IMR-90 (cell line): ENCODE data around the gene MEN1. TPM values are rescaled to one million over a fixed set of nuclear protein-coding genes. Genes with fewer than 3 reads are reported as not detected.

Source experiments
- ATAC-seq: fragments of 200-7000 bp; cut with Tn5 transposase; 2 replicates; pipeline ENCODE4 v1.9.1; 2020; ENCODE audit warnings: low read depth, mild to moderate bottlenecking, moderate library complexity
- BruUV-seq: library from RNA; stranded (reverse); fragments of 400-500 nt; replicated peaks from 2 replicates; lab custom pipeline; 2021; lab: Mats Ljungman, UMichigan
- CTCF ChIA-PET: fragments of 300-600 bp; formaldehyde crosslinking; extraction: SDS; loops from one replicate; lab custom pipeline; 2021; ENCODE audit warnings: antibody characterized with exemption; lab: Yijun Ruan, JAX
- POLR2A ChIA-PET: fragments of 300-600 bp; sonication (Branson Sonifier 250); formaldehyde crosslinking; loops from one replicate; lab custom pipeline; 2022; ENCODE audit warnings: antibody characterized with exemption; ENCODE audit not compliant: unreplicated experiment; lab: Charles Lee
- DNase-seq: peaks from one replicate; pipeline ENCODE4 v3.0.0; 2013
- H2AFZ ChIP-seq: replicated peaks from 2 replicates; pipeline ENCODE3; 2013; ENCODE audit warnings: low read length, mild to moderate bottlenecking; ENCODE audit not compliant: poor library complexity
- H2AK5ac ChIP-seq: 2 replicates; pipeline ENCODE4 v1.6.1; 2013; ENCODE audit warnings: low read depth, low read length, inconsistent platforms
- H2AK9ac ChIP-seq: replicated peaks from 2 replicates; pipeline ENCODE3; 2013; ENCODE audit warnings: mild to moderate bottlenecking, low read depth, low read length, moderate library complexity; ENCODE audit not compliant: poor library complexity
- H2BK120ac ChIP-seq: 2 replicates; pipeline ENCODE4 v1.6.1; 2013; ENCODE audit warnings: low read depth, low read length, inconsistent platforms
- H2BK15ac ChIP-seq: 3 replicates; pipeline ENCODE4 v1.6.1; 2013; ENCODE audit warnings: low read depth, low read length, inconsistent platforms
- H2BK20ac ChIP-seq: 2 replicates; pipeline ENCODE4 v1.6.1; 2013; ENCODE audit warnings: low read depth, mild to moderate bottlenecking, inconsistent platforms, low read length, moderate library complexity
- H2BK5ac ChIP-seq: 2 replicates; pipeline ENCODE4 v1.6.1; 2013; ENCODE audit warnings: mild to moderate bottlenecking, low read depth, low read length, inconsistent platforms; ENCODE audit not compliant: poor library complexity, severe bottlenecking
- H3K14ac ChIP-seq: replicated peaks from 2 replicates; pipeline ENCODE4 v1.6.1; 2013; ENCODE audit warnings: low read depth, low read length, inconsistent platforms
- H3K18ac ChIP-seq: 2 replicates; pipeline ENCODE4 v1.6.1; 2013; ENCODE audit warnings: low read depth, low read length, control low read depth
- H3K23ac ChIP-seq: 2 replicates; pipeline ENCODE4 v1.6.1; 2013; ENCODE audit warnings: low read depth, low read length, inconsistent platforms
- H3K27ac ChIP-seq: 2 replicates; pipeline ENCODE4 v1.5.1; 2013; ENCODE audit warnings: mild to moderate bottlenecking, control low read depth, low read length; ENCODE audit not compliant: insufficient read depth
- H3K27me3 ChIP-seq: 2 replicates; pipeline ENCODE4 v1.6.1; 2013; ENCODE audit warnings: low read length; ENCODE audit not compliant: control insufficient read depth, insufficient read depth
- H3K36me3 ChIP-seq: 2 replicates; pipeline ENCODE4 v1.6.1; 2013; ENCODE audit warnings: low read length, mixed read lengths; ENCODE audit not compliant: control insufficient read depth, insufficient read depth
- H3K4ac ChIP-seq: 2 replicates; pipeline ENCODE4 v1.6.1; 2013; ENCODE audit warnings: low read depth, low read length, inconsistent platforms
- H3K4me1 ChIP-seq: 2 replicates; pipeline ENCODE4 v1.6.1; 2013; ENCODE audit warnings: low read length, mixed read lengths; ENCODE audit not compliant: control insufficient read depth, insufficient read depth
- H3K4me2 ChIP-seq: 2 replicates; pipeline ENCODE4 v1.6.1; 2013; ENCODE audit warnings: low read depth, mild to moderate bottlenecking, control low read depth, low read length, moderate library complexity
- H3K4me3 ChIP-seq: 2 replicates; pipeline ENCODE4 v1.5.1; 2013; ENCODE audit warnings: low read depth, mild to moderate bottlenecking, control low read depth, low read length, moderate library complexity; ENCODE audit not compliant: insufficient read depth
- H3K56ac ChIP-seq: 2 replicates; pipeline ENCODE4 v1.6.1; 2013; ENCODE audit warnings: low read length, inconsistent platforms; ENCODE audit not compliant: insufficient read depth; ENCODE audit errors: extremely low read depth
- H3K79me1 ChIP-seq, 2 experiments: 2 replicates each; pipeline ENCODE4 v1.6.1; 2013; ENCODE audit warnings: low read length in 2 of 2, inconsistent platforms in 1 of 2, low read depth in 1 of 2
- H3K9ac ChIP-seq: 2 replicates; pipeline ENCODE4 v1.6.1; 2013; ENCODE audit warnings: low read depth, low read length, control low read depth
- H3K9me1 ChIP-seq: 2 replicates; pipeline ENCODE4 v1.6.1; 2013; ENCODE audit warnings: low read length, inconsistent platforms; ENCODE audit not compliant: insufficient read depth
- H3K9me3 ChIP-seq: 2 replicates; pipeline ENCODE4 v1.6.1; 2013; ENCODE audit warnings: low read length; ENCODE audit not compliant: control insufficient read depth, insufficient read depth
- H4K20me1 ChIP-seq: 2 replicates; pipeline ENCODE4 v1.6.1; 2013; ENCODE audit warnings: low read length, inconsistent platforms; ENCODE audit not compliant: insufficient read depth
- H4K5ac ChIP-seq: 2 replicates; pipeline ENCODE4 v1.6.1; 2013; ENCODE audit warnings: mild to moderate bottlenecking, low read depth, low read length, control low read depth
- H4K8ac ChIP-seq, 2 experiments: 2 replicates each; pipeline ENCODE4 v1.6.1; 2013; ENCODE audit warnings: low read depth in 2 of 2, low read length in 2 of 2, control low read depth in 1 of 2, inconsistent platforms in 1 of 2
- H4K91ac ChIP-seq: 2 replicates; pipeline ENCODE4 v1.6.1; 2013; ENCODE audit warnings: low read depth, low read length, inconsistent platforms; ENCODE audit not compliant: insufficient read depth
- CEBPB ChIP-seq: IDR thresholded peaks from 2 replicates; pipeline ENCODE4 v1.6.1; 2012; ENCODE audit warnings: low read depth, low read length, improper control_type of control experiment
- MAFK ChIP-seq: IDR thresholded peaks from 2 replicates; pipeline ENCODE4 v1.6.1; 2012; ENCODE audit warnings: low read depth, low read length, improper control_type of control experiment
- MXI1 ChIP-seq: IDR thresholded peaks from 2 replicates; pipeline ENCODE4 v1.6.1; 2012; ENCODE audit warnings: low read depth, mild to moderate bottlenecking, low read length, moderate library complexity, borderline replicate concordance
- POLR2A ChIP-seq: IDR thresholded peaks from 2 replicates; pipeline ENCODE4 v1.6.1; 2012; ENCODE audit warnings: mild to moderate bottlenecking, low read depth, low read length
- RAD21 ChIP-seq: IDR thresholded peaks from 2 replicates; pipeline ENCODE4 v1.6.1; 2012; ENCODE audit warnings: low read length, improper control_type of control experiment
- WGBS, 2 experiments: methylation state at CpG; one replicate each; pipeline versions ENCODE4 v1.1.5 to v1.1.7; 2013; ENCODE audit warnings: missing lambda C conversion rate in 2 of 2; ENCODE audit not compliant: insufficient read length in 1 of 2; ENCODE audit errors: extremely low coverage in 2 of 2; 5-methylcytosine and 5-hydroxymethylcytosine counted together
- dilution Hi-C: fragments of 300-500 bp; cut with HindIII; formaldehyde crosslinking; loops from one replicate; pipeline ENCODE4 v1.14.3; 2018; ENCODE audit warnings: low sequenced_read_pairs; ENCODE audit not compliant: unreplicated experiment
- in situ Hi-C: fragments of 300-500 bp; cut with MboI; formaldehyde crosslinking; loops from 3 replicates; pipeline ENCODE4 v1.14.3; 2019; ENCODE audit warnings: low sequenced_read_pairs, inconsistent platforms, mixed read lengths
- intact Hi-C: fragments of 100-400 bp; cut with micrococcal nuclease; formaldehyde crosslinking; loops from 2 replicates; pipeline ENCODE4 v1.10.0; 2022
- polyA plus RNA-seq, 3 experiments: library from polyadenylated mRNA; depleted of rRNA; stranded (reverse); fragments of >200 nt; gene quantifications; 2 replicates each; pipeline ENCODE4 v1.2.3, GENCODE V29; 2012; ENCODE audit warnings: low replicate concordance in 1 of 3
- total RNA-seq: library from RNA; depleted of rRNA; stranded (reverse); fragments of >200 nt; gene quantifications from 2 replicates; pipeline ENCODE4 v1.2.3, GENCODE V29; 2012

Gene MEN1
- total and polyA plus RNA-seq, 2 of the 4 experiments (the other 2 are of a cell fraction) = 8.8 to 35.7 TPM

DNA sequence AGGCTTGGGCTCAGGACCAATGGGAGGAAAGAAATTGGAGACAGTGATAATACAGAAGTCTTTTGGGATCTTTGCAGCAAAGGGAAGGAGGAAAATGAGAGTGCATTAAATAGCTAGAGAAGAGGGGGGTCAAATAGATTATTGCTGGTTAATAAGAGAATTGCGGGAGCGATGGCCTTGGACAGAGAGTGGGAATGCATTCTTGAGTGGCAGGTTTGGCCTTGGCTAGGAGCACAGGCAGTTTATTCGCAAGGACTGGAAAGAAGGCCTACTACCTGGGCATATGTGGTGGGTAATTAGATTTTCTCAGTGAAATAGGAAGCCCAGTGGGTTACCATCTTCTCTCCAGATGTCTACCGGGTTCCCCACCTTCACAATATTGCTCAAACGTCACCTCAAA is 3.5 kb upstream of the MEN1 start:
- Histone ChIP-seq H3K9ac (no peak overlapping the region), H3K4me1 (peaks cover 5% of the 10 kb centered on the region), H4K91ac (no peak overlapping the region), H3K9me1 (peaks cover 5% of the 10 kb centered on the region; the same call in 1 of the 2 replicates), H4K20me1 (no peaks in the 10 kb centered on the region), H2BK5ac (no peak overlapping the region), H4K8ac (no peak overlapping the region), H3K4me3 (no peak overlapping the region), H3K36me3 (no peaks in the 10 kb centered on the region), H3K4ac (no peak overlapping the region), H2AK5ac (no peak overlapping the region), H4K5ac (no peak overlapping the region), H3K14ac (no peak overlapping the region), H2AK9ac (no peak overlapping the region), H2BK120ac (no peak overlapping the region), H2AFZ (no peak overlapping the region), H2BK15ac (no peak overlapping the region), H3K18ac (no peak overlapping the region), H3K56ac (no peak overlapping the region), H3K23ac (no peak overlapping the region), H3K27ac (no peak overlapping the region), H2BK20ac (no peak overlapping the region), H3K27me3 (no peaks in the 10 kb centered on the region; the same call in 1 of the 2 replicates), H3K9me3 (no peaks in the 10 kb centered on the region), H3K4me2 (no peak overlapping the region), H3K79me1 (peaks cover 0 to 14% of the 10 kb centered on the region in 2 experiments; a peak in 3 of 4 replicates)
- no peak for TF ChIP-seq MXI1
- TF ChIP-seq CEBPB = no peak
- TF ChIP-seq POLR2A = no peak
- TF ChIP-seq MAFK = no peak
- no peak for TF ChIP-seq RAD21
- in situ Hi-C loops = no loop called here
- POLR2A ChIA-PET = interaction anchor here (0.6 kb wide), 1 partner anchor 11 kb away, joined by 3 read pairs; no protein-coding TSS in a partner anchor
- WGBS, 2 experiments = no CpG with 5 or more reads among the region's 5 CpGs
- ATAC-seq (no peak), DNase-seq (no peak)
- CTCF ChIA-PET = no interaction called here
- intact Hi-C loops = no loop called here
- dilution Hi-C loops = no loop called here
- no TSS peak for BruUV-seq
